Gastrocnemius medialis (tissue), 4 donors: ENCODE measurements around the gene UHRF1. TPM values are rescaled to one million over a fixed set of nuclear protein-coding genes. Genes with fewer than 3 reads are reported as not detected.

Experiments
- ATAC-seq, 2 donors: fragments of 150-250 bp; one replicate each; pipeline ENCODE4 v1.9.1; 2016
- DNase-seq, 2 donors: peaks; one replicate each; pipeline ENCODE4 v3.0.0-alpha.2; 2019
- H3K27ac ChIP-seq, 4 donors: fragments of 200-600 bp; sonication (generic); 1 replicate in 1 of 4; 2 replicates in 3 of 4; pipeline ENCODE4 v1.5.1; 2016 to 2018; ENCODE audit warnings: mild to moderate bottlenecking in 2 of 4, moderate library complexity in 1 of 4
- H3K27me3 ChIP-seq, 3 donors: fragments of 200-600 bp; sonication (generic) in 2 of 3; 1 replicate in 1 of 3; 2 replicates in 2 of 3; pipeline versions ENCODE4 v1.5.1 to v1.6.0; 2016 to 2019; ENCODE audit warnings: mild to moderate bottlenecking in 1 of 3, moderate library complexity in 1 of 3
- H3K36me3 ChIP-seq, 2 donors: fragments of 200-600 bp; sonication (generic) in 1 of 2; one replicate each; pipeline ENCODE4 v1.5.1; 2017 to 2018
- H3K4me1 ChIP-seq, 2 donors: fragments of 200-600 bp; sonication (generic) in 1 of 2; one replicate each; pipeline ENCODE4 v1.5.1; 2016 to 2017; ENCODE audit warnings: mild to moderate bottlenecking in 2 of 2
- H3K4me3 ChIP-seq, 4 donors: fragments of 200-600 bp; sonication (generic) in 3 of 4; 1 replicate in 1 of 4; 2 replicates in 3 of 4; pipeline ENCODE4 v1.5.1; 2016 to 2019; ENCODE audit warnings: mild to moderate bottlenecking in 2 of 4
- H3K9me3 ChIP-seq, 3 donors: fragments of 200-600 bp; sonication (generic) in 2 of 3; 1 replicate in 1 of 3; 2 replicates in 2 of 3; pipeline ENCODE4 v1.5.1; 2016 to 2019
- POLR2A ChIP-seq, 2 donors: fragments of 450-650 bp; IDR thresholded peaks; one replicate each; pipeline ENCODE4 v1.6.1; 2017; ENCODE audit warnings: antibody characterized with exemption in 2 of 2, mild to moderate bottlenecking in 2 of 2, moderate library complexity in 2 of 2
- in situ Hi-C, 4 donors: fragments of 200-750 bp; cut with MboI; loops; one replicate each; pipeline versions ENCODE4 v1.15.0 to v1.8.0; 2017; ENCODE audit warnings: low sequenced_read_pairs in 4 of 4
- intact Hi-C: fragments of 100-400 bp; cut with DNase I; formaldehyde crosslinking; loops from one replicate; pipeline ENCODE4 v1.15.1; 2023; ENCODE audit warnings: low total_unique reads
- total RNA-seq, 4 donors: library from RNA; depleted of rRNA; stranded (reverse); fragments of >200 nt; gene quantifications; one replicate each; pipeline versions ENCODE4 v1.1.0 to v1.2.3, GENCODE V29; 2016
- TF ChIP-seq, protein P1 (sequence below), 5 experiments: fragments of 450-650 bp in 3 of 5; fragments of 200-600 bp in 2 of 5; sonication (generic) in 2 of 5; IDR thresholded peaks in 4 of 5; conservative IDR thresholded peaks in 1 of 5; 1 replicate in 4 of 5; 2 replicates in 1 of 5; pipeline ENCODE4 v1.5.1; 2016 to 2019; ENCODE audit warnings: antibody characterized with exemption in 5 of 5, mild to moderate bottlenecking in 3 of 5, moderate library complexity in 3 of 5

Gene UHRF1
- total RNA-seq, 4 donors from 2014 or later, result 0.12 to 0.72 (median 0.69) TPM; not detected in 1

DNA sequence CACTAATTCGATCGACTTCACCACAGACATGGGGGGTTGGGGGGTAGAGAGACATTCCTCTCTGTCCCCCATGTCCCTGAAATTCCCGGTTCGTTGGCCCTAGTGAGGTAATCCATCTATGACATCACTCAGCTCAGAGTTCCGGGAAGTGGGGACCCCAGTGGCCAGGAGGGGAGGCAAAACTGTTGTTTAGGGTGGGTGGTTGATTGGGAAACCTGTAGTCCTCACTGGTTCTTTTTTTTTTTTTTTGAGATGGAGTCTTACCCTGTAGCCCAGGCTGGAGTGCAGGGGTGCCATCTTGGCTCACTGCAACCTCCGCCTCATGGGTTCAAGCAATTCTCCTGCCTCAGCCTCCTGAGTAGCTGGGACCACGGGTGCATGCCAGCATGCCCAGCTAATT is 6.5 kb upstream of the UHRF1 start, which contains the start of gene ARRDC5:
Gene ARRDC5 (minus strand): TSS at position 101 of the 400 bp plus-strand sequence. CDS start 71 bp downstream, at position 30.
- in situ Hi-C loops (no loop called here), intact Hi-C loops (no loop called here)
- H3K4me3 ChIP-seq, result no peak within 1 kb of the TSS
- DNase-seq (no peak), ATAC-seq (no peak)
- no peaks in the 10 kb centered on the region for H3K9me3 ChIP-seq
- no peaks in the 10 kb centered on the region for H3K36me3 ChIP-seq
- H3K27ac ChIP-seq, result no peak within 1 kb of the TSS
- H3K4me1 ChIP-seq, result no peaks in the 10 kb centered on the region
- no peak for TF ChIP-seq POLR2A (IDR thresholded peaks at IDR 0.05)
- TF ChIP-seq, protein P1, sequence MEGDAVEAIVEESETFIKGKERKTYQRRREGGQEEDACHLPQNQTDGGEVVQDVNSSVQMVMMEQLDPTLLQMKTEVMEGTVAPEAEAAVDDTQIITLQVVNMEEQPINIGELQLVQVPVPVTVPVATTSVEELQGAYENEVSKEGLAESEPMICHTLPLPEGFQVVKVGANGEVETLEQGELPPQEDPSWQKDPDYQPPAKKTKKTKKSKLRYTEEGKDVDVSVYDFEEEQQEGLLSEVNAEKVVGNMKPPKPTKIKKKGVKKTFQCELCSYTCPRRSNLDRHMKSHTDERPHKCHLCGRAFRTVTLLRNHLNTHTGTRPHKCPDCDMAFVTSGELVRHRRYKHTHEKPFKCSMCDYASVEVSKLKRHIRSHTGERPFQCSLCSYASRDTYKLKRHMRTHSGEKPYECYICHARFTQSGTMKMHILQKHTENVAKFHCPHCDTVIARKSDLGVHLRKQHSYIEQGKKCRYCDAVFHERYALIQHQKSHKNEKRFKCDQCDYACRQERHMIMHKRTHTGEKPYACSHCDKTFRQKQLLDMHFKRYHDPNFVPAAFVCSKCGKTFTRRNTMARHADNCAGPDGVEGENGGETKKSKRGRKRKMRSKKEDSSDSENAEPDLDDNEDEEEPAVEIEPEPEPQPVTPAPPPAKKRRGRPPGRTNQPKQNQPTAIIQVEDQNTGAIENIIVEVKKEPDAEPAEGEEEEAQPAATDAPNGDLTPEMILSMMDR (IDR thresholded peaks at IDR 0.05 in 4 of 5, conservative IDR thresholded peaks at IDR 0.05 in 1 of 5), result no peak
- no peaks in the 10 kb centered on the region for H3K27me3 ChIP-seq

DNA sequence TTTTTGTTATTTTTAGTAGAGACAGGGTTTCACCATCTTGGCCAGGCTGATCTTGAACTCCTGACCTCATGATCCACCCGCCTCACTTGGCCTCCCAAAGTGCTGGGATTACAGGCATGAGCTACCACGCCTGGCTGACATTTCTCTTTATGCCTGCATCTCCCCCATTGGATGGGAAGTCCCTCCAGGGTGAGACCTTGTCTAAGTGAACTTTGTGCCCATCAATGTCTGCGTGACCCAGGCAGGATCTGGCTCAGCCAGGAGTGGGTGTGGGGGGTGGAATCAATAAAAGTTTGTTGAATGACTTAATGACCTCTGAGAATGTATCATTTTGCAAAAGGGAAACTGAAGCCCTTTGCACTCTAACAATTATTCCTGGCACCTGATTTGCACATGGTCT is 4.8 kb upstream of the UHRF1 start:
- H3K4me3 ChIP-seq, result no peak overlapping the region
- peaks cover 0 to 4% of the 10 kb centered on the region in 2 donors for H3K4me1 ChIP-seq
- TF ChIP-seq, protein P1 (IDR thresholded peaks at IDR 0.05 in 4 of 5, conservative IDR thresholded peaks at IDR 0.05 in 1 of 5), result no peak
- no peak for TF ChIP-seq POLR2A (IDR thresholded peaks at IDR 0.05)
- no peaks in the 10 kb centered on the region for H3K36me3 ChIP-seq
- H3K27ac ChIP-seq, result no peak overlapping the region
- in situ Hi-C loops, result no loop called here
- no peaks in the 10 kb centered on the region for H3K9me3 ChIP-seq
- H3K27me3 ChIP-seq, result no peaks in the 10 kb centered on the region
- no peak for ATAC-seq
- no peak for DNase-seq
- intact Hi-C loops, result no loop called here

- TF ChIP-seq, protein P1 (IDR thresholded peaks at IDR 0.05 in 4 of 5, conservative IDR thresholded peaks at IDR 0.05 in 1 of 5), result peak in 1 of 5 experiments; percentile 18
- no peak for TF ChIP-seq POLR2A (IDR thresholded peaks at IDR 0.05)
- no peaks in the 10 kb centered on the region for H3K36me3 ChIP-seq
- intact Hi-C loops (no loop called here), in situ Hi-C loops (no loop called here)
- H3K27ac ChIP-seq, result no peak overlapping the region
- DNase-seq, result no peak
- H3K4me3 ChIP-seq, result no peak overlapping the region
- H3K9me3 ChIP-seq, result no peaks in the 10 kb centered on the region
- no peak for ATAC-seq
- H3K27me3 ChIP-seq, result no peaks in the 10 kb centered on the region
- peaks cover 15 to 17% of the 10 kb centered on the region in 2 donors for H3K4me1 ChIP-seq
These were observed 2.3 kb upstream of the UHRF1 start for GRCh38 chr19:4906963-4907362.

- ATAC-seq (no peak), DNase-seq (no peak)
- peaks cover 18 to 20% of the 10 kb centered on the region in 2 donors for H3K4me1 ChIP-seq
- intact Hi-C loops (no loop called here), in situ Hi-C loops (no loop called here)
- TF ChIP-seq, protein P1 (IDR thresholded peaks at IDR 0.05 in 4 of 5, conservative IDR thresholded peaks at IDR 0.05 in 1 of 5), result no peak
- no peak for TF ChIP-seq POLR2A (IDR thresholded peaks at IDR 0.05)
- no peaks in the 10 kb centered on the region for H3K36me3 ChIP-seq
- H3K9me3 ChIP-seq, result no peaks in the 10 kb centered on the region
- no peak overlapping the region for H3K4me3 ChIP-seq
- H3K27me3 ChIP-seq, result no peaks in the 10 kb centered on the region
- H3K27ac ChIP-seq, result no peak overlapping the region
These were observed 941 bp upstream of the UHRF1 start for GRCh38 chr19:4908360-4908759.

DNA sequence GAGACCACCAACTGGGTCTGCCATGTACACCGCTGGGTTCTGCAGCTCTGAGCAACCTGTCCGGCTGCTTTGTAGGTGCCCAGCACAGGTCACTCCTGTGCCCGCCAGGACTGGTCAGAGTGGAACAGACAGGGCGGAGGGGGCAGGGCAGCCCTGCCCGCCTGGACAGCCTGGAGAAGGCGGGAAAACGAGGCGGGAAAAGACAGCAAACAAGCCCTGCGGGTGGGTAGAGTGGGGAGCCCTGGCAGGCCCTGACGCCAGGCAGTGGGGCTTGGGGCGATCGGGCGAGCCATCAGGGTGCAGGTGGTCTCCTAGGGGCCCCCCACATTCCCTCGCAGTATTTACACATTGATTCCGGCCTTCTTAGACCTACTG is 533 bp upstream of the UHRF1 start:
- Histone ChIP-seq H3K36me3 (no peaks in the 10 kb centered on the region), H3K27ac (no peak overlapping the region), H3K4me3 (no peak overlapping the region), H3K27me3 (no peaks in the 10 kb centered on the region), H3K4me1 (peaks cover 18 to 20% of the 10 kb centered on the region in 2 donors), H3K9me3 (no peaks in the 10 kb centered on the region)
- TF ChIP-seq POLR2A (IDR thresholded peaks at IDR 0.05), result no peak
- TF ChIP-seq, protein P1 (IDR thresholded peaks at IDR 0.05 in 4 of 5, conservative IDR thresholded peaks at IDR 0.05 in 1 of 5), result no peak
- intact Hi-C loops, result no loop called here
- in situ Hi-C loops, result no loop called here
- ATAC-seq (no peak), DNase-seq (no peak)
